ENCODE results near the gene DNAJC5. TPM values are rescaled to one million over a fixed set of nuclear protein-coding genes. Genes with fewer than 3 reads are reported as not detected.

DNAJC5 gene
- total RNA-seq, 1 experiment from 2014 or later: 79.9 TPM

GRCh38 chr20:63966172-63966943, 71.4 kb downstream of the DNAJC5 start:
- DNase-seq: no peak
- H3K27ac Mint-ChIP-seq (ENCODE audit: unreplicated experiment): no peak overlapping the region
- H3K9me3 Mint-ChIP-seq (ENCODE audit: low read depth, unreplicated experiment): no peaks in the 10 kb centered on the region
- H3K27me3 Mint-ChIP-seq (ENCODE audit: unreplicated experiment): no peaks in the 10 kb centered on the region
- no peak overlapping the region for H3K4me3 Mint-ChIP-seq (ENCODE audit: low read depth, unreplicated experiment)
- intact Hi-C loops (cut with micrococcal nuclease; ENCODE audit: unreplicated experiment): no loop called here
- CTCF ChIA-PET: no interaction called here
- TF ChIP-seq, protein P1, sequence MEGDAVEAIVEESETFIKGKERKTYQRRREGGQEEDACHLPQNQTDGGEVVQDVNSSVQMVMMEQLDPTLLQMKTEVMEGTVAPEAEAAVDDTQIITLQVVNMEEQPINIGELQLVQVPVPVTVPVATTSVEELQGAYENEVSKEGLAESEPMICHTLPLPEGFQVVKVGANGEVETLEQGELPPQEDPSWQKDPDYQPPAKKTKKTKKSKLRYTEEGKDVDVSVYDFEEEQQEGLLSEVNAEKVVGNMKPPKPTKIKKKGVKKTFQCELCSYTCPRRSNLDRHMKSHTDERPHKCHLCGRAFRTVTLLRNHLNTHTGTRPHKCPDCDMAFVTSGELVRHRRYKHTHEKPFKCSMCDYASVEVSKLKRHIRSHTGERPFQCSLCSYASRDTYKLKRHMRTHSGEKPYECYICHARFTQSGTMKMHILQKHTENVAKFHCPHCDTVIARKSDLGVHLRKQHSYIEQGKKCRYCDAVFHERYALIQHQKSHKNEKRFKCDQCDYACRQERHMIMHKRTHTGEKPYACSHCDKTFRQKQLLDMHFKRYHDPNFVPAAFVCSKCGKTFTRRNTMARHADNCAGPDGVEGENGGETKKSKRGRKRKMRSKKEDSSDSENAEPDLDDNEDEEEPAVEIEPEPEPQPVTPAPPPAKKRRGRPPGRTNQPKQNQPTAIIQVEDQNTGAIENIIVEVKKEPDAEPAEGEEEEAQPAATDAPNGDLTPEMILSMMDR (IDR thresholded peaks at IDR 0.05; ENCODE audit: unreplicated experiment): no peak
- peaks cover 9% of the 10 kb centered on the region for H3K4me1 Mint-ChIP-seq (ENCODE audit: low read depth, unreplicated experiment)
- peaks cover 56% of the 10 kb centered on the region for H3K36me3 Mint-ChIP-seq (ENCODE audit: insufficient read depth, unreplicated experiment)
- BruUV-seq (replicated peaks): no TSS peak

DNA sequence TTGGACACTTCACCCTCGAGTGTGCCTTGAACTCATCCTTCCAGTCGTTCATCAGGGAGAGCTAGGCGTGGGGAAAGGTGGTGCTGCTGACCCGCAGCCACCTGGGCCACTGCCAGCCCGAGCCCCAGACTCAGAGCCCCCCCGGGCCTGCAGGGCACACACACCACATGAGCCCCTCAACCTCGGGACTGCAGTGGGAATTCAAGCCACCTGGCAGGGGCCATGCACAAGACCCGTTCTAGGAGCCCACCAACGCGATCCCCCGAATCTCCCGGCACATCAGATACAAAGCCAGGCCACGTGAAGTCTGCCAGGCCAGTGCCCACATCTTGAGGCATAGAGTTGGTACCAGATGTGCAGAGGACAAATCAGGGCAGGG, 72.0 kb downstream of the DNAJC5 start:
- Mint-ChIP-seq H3K9me3 (ENCODE audit: low read depth, unreplicated experiment) (no peaks in the 10 kb centered on the region), H3K27ac (ENCODE audit: unreplicated experiment) (no peak overlapping the region), H3K4me3 (ENCODE audit: low read depth, unreplicated experiment) (no peak overlapping the region), H3K36me3 (ENCODE audit: insufficient read depth, unreplicated experiment) (peaks cover 51% of the 10 kb centered on the region), H3K27me3 (ENCODE audit: unreplicated experiment) (no peaks in the 10 kb centered on the region), H3K4me1 (ENCODE audit: low read depth, unreplicated experiment) (peaks cover 9% of the 10 kb centered on the region)
- no TSS peak for BruUV-seq (replicated peaks)
- CTCF ChIA-PET: no interaction called here
- TF ChIP-seq, protein P1 (IDR thresholded peaks at IDR 0.05; ENCODE audit: unreplicated experiment): no peak
- intact Hi-C loops (cut with micrococcal nuclease; ENCODE audit: unreplicated experiment): no loop called here
- no peak for DNase-seq

GRCh38 chr20:63967330-63968135, 72.6 kb downstream of the DNAJC5 start:
- TF ChIP-seq, protein P1 (IDR thresholded peaks at IDR 0.05; ENCODE audit: unreplicated experiment): no peak
- DNase-seq: no peak
- peak overlapping the region; percentile 68 for H3K27ac Mint-ChIP-seq (ENCODE audit: unreplicated experiment)
- CTCF ChIA-PET: no interaction called here
- H3K4me3 Mint-ChIP-seq (ENCODE audit: low read depth, unreplicated experiment): peak overlapping the region; percentile 80
- no peaks in the 10 kb centered on the region for H3K27me3 Mint-ChIP-seq (ENCODE audit: unreplicated experiment)
- BruUV-seq (replicated peaks): no TSS peak
- H3K36me3 Mint-ChIP-seq (ENCODE audit: insufficient read depth, unreplicated experiment): peaks cover 51% of the 10 kb centered on the region
- peaks cover 12% of the 10 kb centered on the region for H3K4me1 Mint-ChIP-seq (ENCODE audit: low read depth, unreplicated experiment)
- no peaks in the 10 kb centered on the region for H3K9me3 Mint-ChIP-seq (ENCODE audit: low read depth, unreplicated experiment)
- intact Hi-C loops (cut with micrococcal nuclease; ENCODE audit: unreplicated experiment): no loop called here

- peaks cover 20% of the 10 kb centered on the region for H3K4me1 Mint-ChIP-seq (ENCODE audit: low read depth, unreplicated experiment)
- H3K27ac Mint-ChIP-seq (ENCODE audit: unreplicated experiment): peak overlapping the region; percentile 68
- TF ChIP-seq, protein P1 (IDR thresholded peaks at IDR 0.05; ENCODE audit: unreplicated experiment): no peak
- H3K27me3 Mint-ChIP-seq (ENCODE audit: unreplicated experiment): no peaks in the 10 kb centered on the region
- peaks cover 53% of the 10 kb centered on the region for H3K36me3 Mint-ChIP-seq (ENCODE audit: insufficient read depth, unreplicated experiment)
- no peak for DNase-seq
- peak overlapping the region; percentile 80 for H3K4me3 Mint-ChIP-seq (ENCODE audit: low read depth, unreplicated experiment)
- no peaks in the 10 kb centered on the region for H3K9me3 Mint-ChIP-seq (ENCODE audit: low read depth, unreplicated experiment)
- BruUV-seq (replicated peaks): no TSS peak
- CTCF ChIA-PET: interaction anchor here (0.6 kb wide), 1 partner anchor 326 kb away, joined by 4 read pairs; no protein-coding TSS in a partner anchor
- intact Hi-C loops (cut with micrococcal nuclease; ENCODE audit: unreplicated experiment): no loop called here
Observed at GRCh38 chr20:63968136-63968927, 73.4 kb downstream of the DNAJC5 start.
